Measurements from ENCODE around the gene LCN6. TPM values are rescaled to one million over a fixed set of nuclear protein-coding genes. Genes with fewer than 3 reads are reported as not detected.

Gene LCN6
- total RNA-seq, 6 donors from 2014 or later, result 2.7 to 35.1 (median 5.5) TPM; not detected in 2

DNA sequence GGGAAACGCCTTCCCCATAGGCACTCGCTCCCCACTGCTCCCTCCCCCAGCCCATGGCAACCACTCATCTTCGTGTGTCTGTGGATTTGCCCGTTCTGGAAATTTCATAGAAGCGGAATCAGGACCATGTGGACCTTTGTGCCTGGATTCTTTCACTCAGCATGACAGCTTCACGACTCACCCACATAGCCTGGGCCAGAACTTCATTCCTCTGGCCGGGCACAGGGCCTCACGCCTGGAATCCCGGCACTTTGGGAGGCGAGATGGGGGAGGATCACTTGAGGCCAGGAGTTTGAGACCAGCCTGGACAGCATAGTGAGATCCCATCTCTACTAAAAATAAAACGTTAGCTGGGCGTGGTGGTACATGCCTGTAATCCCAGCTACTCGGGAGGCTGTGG is 48.0 kb downstream of the LCN6 start:
- H3K9me3 ChIP-seq, result no peaks in the 10 kb centered on the region
- H3K36me3 ChIP-seq, result no peaks in the 10 kb centered on the region
- H3K27me3 ChIP-seq, result no peaks in the 10 kb centered on the region
- TF ChIP-seq POLR2AphosphoS5 (IDR thresholded peaks at IDR 0.05) (no peak), EP300 (IDR thresholded peaks at IDR 0.05) (no peak), POLR2A (IDR thresholded peaks at IDR 0.05) (no peak)
- TF ChIP-seq, protein P1, sequence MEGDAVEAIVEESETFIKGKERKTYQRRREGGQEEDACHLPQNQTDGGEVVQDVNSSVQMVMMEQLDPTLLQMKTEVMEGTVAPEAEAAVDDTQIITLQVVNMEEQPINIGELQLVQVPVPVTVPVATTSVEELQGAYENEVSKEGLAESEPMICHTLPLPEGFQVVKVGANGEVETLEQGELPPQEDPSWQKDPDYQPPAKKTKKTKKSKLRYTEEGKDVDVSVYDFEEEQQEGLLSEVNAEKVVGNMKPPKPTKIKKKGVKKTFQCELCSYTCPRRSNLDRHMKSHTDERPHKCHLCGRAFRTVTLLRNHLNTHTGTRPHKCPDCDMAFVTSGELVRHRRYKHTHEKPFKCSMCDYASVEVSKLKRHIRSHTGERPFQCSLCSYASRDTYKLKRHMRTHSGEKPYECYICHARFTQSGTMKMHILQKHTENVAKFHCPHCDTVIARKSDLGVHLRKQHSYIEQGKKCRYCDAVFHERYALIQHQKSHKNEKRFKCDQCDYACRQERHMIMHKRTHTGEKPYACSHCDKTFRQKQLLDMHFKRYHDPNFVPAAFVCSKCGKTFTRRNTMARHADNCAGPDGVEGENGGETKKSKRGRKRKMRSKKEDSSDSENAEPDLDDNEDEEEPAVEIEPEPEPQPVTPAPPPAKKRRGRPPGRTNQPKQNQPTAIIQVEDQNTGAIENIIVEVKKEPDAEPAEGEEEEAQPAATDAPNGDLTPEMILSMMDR (IDR thresholded peaks at IDR 0.05), result no peak
- WGBS, 2 donors, result 84 to 86% methylated on average over 13 of the region's 13 CpGs
- no peak overlapping the region for H3K27ac ChIP-seq
- H3K4me1 ChIP-seq, result peaks cover 21 to 45% (median 42%) of the 10 kb centered on the region in 4 donors
- no peak overlapping the region for H3K4me3 ChIP-seq
- DNase-seq (peak in 1 of 2 donors; percentile 26), ATAC-seq (ENCODE audit: low FRiP score in 2 of 2) (no peak)

DNA sequence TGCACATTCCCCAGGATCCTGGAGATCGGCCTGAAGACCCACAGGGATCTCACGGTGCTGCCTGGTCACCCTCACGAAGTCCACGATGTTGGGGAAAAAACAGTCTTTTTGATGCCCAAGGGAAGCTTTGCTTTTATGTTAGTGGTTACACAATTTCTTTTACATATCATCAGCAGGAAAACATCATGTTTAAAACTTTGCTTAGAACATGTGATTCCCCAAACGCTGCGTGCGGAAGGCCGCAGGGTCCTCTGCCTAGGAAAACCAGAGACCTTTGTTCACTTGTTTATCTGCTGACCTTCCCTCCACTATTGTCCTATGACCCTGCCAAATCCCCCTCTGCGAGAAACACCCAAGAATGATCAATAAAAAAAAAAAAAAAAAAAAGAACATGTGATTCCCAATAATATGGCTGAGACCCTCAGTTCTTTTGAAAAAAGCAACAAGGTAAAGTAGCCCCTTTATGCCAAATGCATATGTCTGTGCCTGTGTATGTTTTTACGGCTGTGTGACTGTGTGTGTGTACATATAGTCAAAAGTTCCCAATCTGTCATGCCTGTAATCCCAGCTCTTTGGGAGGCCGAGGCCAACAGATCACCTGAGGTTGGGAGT is 49.6 kb downstream of the LCN6 start:
- DNase-seq (no peak), ATAC-seq (ENCODE audit: low FRiP score in 2 of 2) (no peak)
- no peak for TF ChIP-seq POLR2A (IDR thresholded peaks at IDR 0.05)
- TF ChIP-seq POLR2AphosphoS5 (IDR thresholded peaks at IDR 0.05), result no peak
- TF ChIP-seq EP300 (IDR thresholded peaks at IDR 0.05), result no peak
- TF ChIP-seq, protein P1 (IDR thresholded peaks at IDR 0.05), result no peak
- Histone ChIP-seq H3K4me3 (no peak overlapping the region), H3K9me3 (no peaks in the 10 kb centered on the region), H3K36me3 (no peaks in the 10 kb centered on the region), H3K4me1 (peaks cover 32 to 56% (median 56%) of the 10 kb centered on the region in 4 donors), H3K27me3 (no peaks in the 10 kb centered on the region), H3K27ac (peak overlapping the region in 3 of 4 donors; percentile 41 to 75 (median 63))
- WGBS, 2 donors, result 86 to 88% methylated on average over 11 of the region's 11 CpGs

DNA sequence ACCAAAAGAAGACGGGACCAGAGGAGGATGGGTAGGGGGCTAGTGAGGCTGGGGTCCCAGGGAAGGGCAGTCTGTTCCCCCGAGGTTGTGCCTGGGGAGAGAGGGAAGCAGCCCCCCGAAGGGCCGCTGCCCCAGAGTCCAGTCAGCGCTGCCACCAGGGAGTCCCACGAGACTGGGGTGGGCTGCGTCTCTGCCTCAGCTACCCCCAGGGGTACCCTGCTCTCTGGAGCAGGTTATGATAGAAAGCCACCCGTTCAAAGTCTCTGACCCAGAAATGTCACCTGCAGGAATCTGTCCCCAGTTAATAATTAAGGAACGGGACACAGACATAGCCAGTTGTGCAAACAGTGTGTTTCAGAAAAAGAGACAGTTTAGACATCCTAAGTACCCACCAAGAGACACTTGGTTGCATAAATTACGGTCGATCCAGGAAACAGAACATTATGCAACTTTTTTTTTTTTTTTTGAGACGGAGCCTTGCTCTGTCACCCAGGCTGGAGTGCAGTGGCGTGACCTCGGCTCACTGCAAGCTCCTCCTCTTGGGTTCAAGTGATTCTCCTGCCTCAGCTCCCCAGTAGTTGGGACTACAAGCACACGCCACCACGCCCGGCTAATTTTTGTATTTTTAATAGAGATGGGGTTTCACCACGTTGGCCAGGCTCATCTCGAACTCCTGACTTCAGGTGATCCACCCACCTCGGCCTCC is 50.4 kb downstream of the LCN6 start:
- peak in 2 of 4 donors; percentile 32 to 52 for TF ChIP-seq POLR2A (IDR thresholded peaks at IDR 0.05)
- TF ChIP-seq, protein P1 (IDR thresholded peaks at IDR 0.05), result no peak
- peak in 1 of 2 donors; percentile 16 for TF ChIP-seq POLR2AphosphoS5 (IDR thresholded peaks at IDR 0.05)
- peak in 1 of 4 donors; percentile 80 for TF ChIP-seq EP300 (IDR thresholded peaks at IDR 0.05)
- no peak overlapping the region for H3K4me3 ChIP-seq
- H3K9me3 ChIP-seq, result no peaks in the 10 kb centered on the region
- WGBS, 2 donors, result 41 to 68% methylated on average over 19 to 20 of the region's 20 CpGs
- DNase-seq, result peak; percentile 33 to 77
- peak overlapping the region; percentile 63 to 75 (median 70) for H3K27ac ChIP-seq
- peaks cover 40 to 64% (median 63%) of the 10 kb centered on the region in 4 donors for H3K4me1 ChIP-seq
- no peaks in the 10 kb centered on the region for H3K36me3 ChIP-seq
- peak in 1 of 2 donors; percentile 28 for ATAC-seq (ENCODE audit: low FRiP score in 2 of 2)
- H3K27me3 ChIP-seq, result no peaks in the 10 kb centered on the region

DNA sequence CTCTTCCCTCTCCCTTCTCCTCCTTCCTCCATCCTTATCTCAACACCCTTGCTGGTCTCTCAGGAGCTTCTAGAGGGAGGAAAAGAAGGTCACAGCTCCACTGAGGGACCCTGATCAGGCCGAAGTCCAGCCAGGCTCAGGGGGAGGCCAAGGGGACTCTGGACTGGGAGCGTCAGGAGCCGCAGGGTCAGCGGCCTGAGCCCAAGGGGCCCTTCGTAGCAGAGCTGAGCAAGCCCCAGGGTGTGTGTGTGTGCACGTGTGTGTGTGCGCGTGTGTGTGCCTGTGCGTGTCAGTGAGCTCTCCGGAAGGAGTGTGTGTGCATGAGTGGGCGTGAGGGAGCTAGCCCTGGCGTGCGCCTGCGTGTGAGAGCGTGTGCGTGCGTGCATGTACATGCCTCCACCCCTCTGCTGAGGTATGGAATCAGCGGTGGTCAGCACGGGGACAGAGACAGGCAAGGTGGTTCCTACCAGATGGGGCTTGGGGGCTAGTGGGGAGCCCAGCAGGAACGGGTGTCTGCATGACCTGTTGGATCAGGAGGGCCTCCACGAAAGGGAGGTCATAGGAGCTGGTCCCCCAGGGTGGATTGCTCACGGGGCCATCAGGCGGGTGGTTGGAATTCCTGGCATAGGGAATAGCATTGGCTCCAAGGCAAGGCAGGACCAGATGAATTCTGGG is 51.0 kb downstream of the LCN6 start:
- no peak overlapping the region for H3K4me3 ChIP-seq
- H3K27me3 ChIP-seq, result no peaks in the 10 kb centered on the region
- peak overlapping the region; percentile 41 to 75 (median 70) for H3K27ac ChIP-seq
- no peak for ATAC-seq (ENCODE audit: low FRiP score in 2 of 2)
- peak in 1 of 2 donors; percentile 60 for DNase-seq
- 57 to 78% methylated on average over 4 to 23 of the region's 23 CpGs for WGBS, 2 donors
- H3K36me3 ChIP-seq, result no peaks in the 10 kb centered on the region
- no peaks in the 10 kb centered on the region for H3K9me3 ChIP-seq
- peaks cover 41 to 71% (median 67%) of the 10 kb centered on the region in 4 donors for H3K4me1 ChIP-seq
- no peak for TF ChIP-seq POLR2AphosphoS5 (IDR thresholded peaks at IDR 0.05)
- no peak for TF ChIP-seq POLR2A (IDR thresholded peaks at IDR 0.05)
- TF ChIP-seq EP300 (IDR thresholded peaks at IDR 0.05), result no peak
- TF ChIP-seq, protein P1 (IDR thresholded peaks at IDR 0.05), result no peak

Measured in upper lobe of left lung (tissue), 6 donors.